Measurements from ENCODE around the gene SYNRG. TPM values are rescaled to one million over a fixed set of nuclear protein-coding genes. Genes with fewer than 3 reads are reported as not detected.

SYNRG gene
- total RNA-seq, 1 donor from 2014 or later, result 89.8 TPM

DNA sequence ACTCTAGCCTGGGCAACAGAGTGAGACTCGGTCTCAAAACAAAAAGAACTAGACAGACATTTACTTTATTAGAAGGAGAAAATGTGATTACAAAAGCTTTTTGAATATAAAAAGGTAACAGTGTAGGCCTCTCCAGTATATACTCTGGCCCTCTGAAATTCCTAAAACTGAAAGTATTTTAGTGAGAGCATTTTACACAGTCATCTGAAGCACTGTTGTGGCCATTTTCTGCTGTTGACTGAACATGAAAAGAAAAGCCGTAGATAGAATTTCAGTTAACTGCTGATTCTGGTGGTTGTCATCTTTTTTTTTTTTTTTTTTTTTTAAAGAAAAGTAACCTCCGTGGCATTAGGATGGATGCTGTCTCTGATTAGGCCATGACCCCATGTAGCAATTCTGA is 103.9 kb downstream of the SYNRG start:
- ATAC-seq (ENCODE audit: low read depth) (no peak), DNase-seq (no peak)
- H3K27me3 Mint-ChIP-seq, result no peaks in the 10 kb centered on the region
- ChIA-PET CTCF (no interaction called here), POLR2A (no interaction called here)
- H3K9me3 Mint-ChIP-seq, result no peaks in the 10 kb centered on the region
- no peaks in the 10 kb centered on the region for H3K4me1 Mint-ChIP-seq
- no peak overlapping the region for H3K4me3 Mint-ChIP-seq
- TF ChIP-seq, protein P1, sequence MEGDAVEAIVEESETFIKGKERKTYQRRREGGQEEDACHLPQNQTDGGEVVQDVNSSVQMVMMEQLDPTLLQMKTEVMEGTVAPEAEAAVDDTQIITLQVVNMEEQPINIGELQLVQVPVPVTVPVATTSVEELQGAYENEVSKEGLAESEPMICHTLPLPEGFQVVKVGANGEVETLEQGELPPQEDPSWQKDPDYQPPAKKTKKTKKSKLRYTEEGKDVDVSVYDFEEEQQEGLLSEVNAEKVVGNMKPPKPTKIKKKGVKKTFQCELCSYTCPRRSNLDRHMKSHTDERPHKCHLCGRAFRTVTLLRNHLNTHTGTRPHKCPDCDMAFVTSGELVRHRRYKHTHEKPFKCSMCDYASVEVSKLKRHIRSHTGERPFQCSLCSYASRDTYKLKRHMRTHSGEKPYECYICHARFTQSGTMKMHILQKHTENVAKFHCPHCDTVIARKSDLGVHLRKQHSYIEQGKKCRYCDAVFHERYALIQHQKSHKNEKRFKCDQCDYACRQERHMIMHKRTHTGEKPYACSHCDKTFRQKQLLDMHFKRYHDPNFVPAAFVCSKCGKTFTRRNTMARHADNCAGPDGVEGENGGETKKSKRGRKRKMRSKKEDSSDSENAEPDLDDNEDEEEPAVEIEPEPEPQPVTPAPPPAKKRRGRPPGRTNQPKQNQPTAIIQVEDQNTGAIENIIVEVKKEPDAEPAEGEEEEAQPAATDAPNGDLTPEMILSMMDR (IDR thresholded peaks at IDR 0.05), result no peak
- no peaks in the 10 kb centered on the region for H3K36me3 Mint-ChIP-seq (ENCODE audit: low read depth)
- H3K27ac Mint-ChIP-seq, result no peak overlapping the region
- intact Hi-C loops (cut with micrococcal nuclease), result no loop called here

DNA sequence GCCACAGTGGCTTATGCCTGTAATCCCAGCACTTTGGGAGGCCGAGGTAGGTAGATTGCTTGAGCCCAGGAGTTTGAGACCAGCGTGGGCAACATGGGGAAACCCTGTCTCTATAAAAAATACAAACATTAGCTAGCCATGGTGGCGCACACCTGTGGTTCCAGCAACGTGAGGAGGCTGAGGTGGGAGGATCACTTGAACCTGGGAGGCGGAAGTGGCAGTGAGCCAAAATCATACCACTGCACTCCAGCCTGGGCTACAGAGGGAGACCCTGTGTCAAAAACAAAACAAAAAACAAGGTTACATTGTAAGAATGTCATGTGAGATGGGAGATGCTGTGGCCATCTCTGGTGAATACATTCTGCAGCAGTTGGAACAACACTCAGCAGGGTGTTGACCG is 106.1 kb downstream of the SYNRG start:
- ATAC-seq (ENCODE audit: low read depth) (no peak), DNase-seq (no peak)
- no peak overlapping the region for H3K4me3 Mint-ChIP-seq
- POLR2A ChIA-PET, result no interaction called here
- CTCF ChIA-PET, result no interaction called here
- H3K27me3 Mint-ChIP-seq, result no peaks in the 10 kb centered on the region
- intact Hi-C loops (cut with micrococcal nuclease), result no loop called here
- TF ChIP-seq, protein P1 (IDR thresholded peaks at IDR 0.05), result no peak
- no peaks in the 10 kb centered on the region for H3K36me3 Mint-ChIP-seq (ENCODE audit: low read depth)
- H3K4me1 Mint-ChIP-seq, result no peaks in the 10 kb centered on the region
- H3K9me3 Mint-ChIP-seq, result no peaks in the 10 kb centered on the region
- no peak overlapping the region for H3K27ac Mint-ChIP-seq

DNA sequence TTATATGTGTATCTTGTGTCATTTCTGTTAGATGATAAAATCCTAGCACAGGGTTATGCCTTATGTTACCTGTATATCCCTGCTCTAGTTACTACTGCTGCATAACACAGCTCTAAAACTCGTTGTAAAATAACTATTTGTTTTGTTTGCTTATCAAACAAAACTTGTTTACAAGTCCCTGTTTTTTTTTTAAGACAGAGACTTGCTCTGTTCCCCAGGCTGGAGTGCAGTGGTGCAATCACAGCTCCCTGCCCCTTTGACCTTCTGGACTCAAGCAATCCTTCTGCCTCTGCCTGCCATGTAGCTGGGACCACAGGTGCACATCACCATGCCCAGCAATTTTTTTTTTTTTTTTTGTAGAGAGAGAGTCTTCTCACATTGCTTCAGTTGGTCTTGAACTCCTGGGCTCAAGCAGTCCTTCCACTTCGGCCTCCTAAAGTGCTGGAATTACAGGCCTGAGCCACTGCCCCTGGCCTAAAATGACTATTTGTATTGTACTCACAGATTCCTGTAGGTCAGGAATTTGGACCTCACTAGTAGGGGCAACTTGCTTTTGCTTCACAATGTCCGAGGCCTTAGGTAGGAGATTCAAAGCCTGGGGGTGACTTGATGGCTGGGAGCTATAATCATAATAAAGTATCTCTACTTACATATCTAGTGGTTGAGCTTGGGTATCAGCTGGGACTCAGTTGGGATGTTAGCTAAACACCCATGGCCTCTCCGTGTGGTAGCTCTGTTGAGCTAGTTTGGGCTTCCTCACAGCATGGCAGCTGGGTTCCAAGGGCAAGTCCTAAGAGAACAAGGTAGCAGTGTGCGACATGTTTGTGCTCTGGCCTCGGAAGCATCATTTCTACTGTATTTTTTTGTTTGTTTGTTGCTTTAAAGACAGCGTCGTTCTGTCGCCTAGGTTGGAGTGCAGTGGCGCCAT is 106.9 kb downstream of the SYNRG start:
- H3K27me3 Mint-ChIP-seq, result no peaks in the 10 kb centered on the region
- no peaks in the 10 kb centered on the region for H3K9me3 Mint-ChIP-seq
- no peak overlapping the region for H3K27ac Mint-ChIP-seq
- H3K4me1 Mint-ChIP-seq, result no peaks in the 10 kb centered on the region
- intact Hi-C loops (cut with micrococcal nuclease), result no loop called here
- no peak for ATAC-seq (ENCODE audit: low read depth)
- TF ChIP-seq, protein P1 (IDR thresholded peaks at IDR 0.05), result no peak
- no peaks in the 10 kb centered on the region for H3K36me3 Mint-ChIP-seq (ENCODE audit: low read depth)
- no peak overlapping the region for H3K4me3 Mint-ChIP-seq
- no peak for DNase-seq
- ChIA-PET POLR2A (no interaction called here), CTCF (no interaction called here)

DNA sequence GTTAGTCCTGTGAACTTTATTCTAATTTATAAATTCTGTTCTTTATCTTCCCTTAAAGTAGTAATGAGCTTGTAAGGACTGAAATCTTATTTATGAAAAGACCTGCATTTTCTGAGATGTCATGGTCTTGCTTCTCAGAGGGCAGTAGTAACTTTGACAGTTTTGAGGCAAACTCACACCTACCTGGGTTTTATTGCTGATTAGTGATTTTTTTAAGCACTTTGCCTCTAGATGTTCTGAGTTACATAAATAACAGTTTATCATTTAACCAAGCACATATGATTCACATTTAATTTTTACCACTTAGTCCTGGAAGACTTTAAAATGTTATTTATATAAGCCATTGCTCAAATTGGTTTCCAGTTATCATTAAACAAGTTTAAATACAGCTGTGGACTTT is 108.8 kb downstream of the SYNRG start:
- H3K27me3 Mint-ChIP-seq, result no peaks in the 10 kb centered on the region
- ChIA-PET CTCF (no interaction called here), POLR2A (no interaction called here)
- H3K9me3 Mint-ChIP-seq, result no peaks in the 10 kb centered on the region
- no peaks in the 10 kb centered on the region for H3K36me3 Mint-ChIP-seq (ENCODE audit: low read depth)
- intact Hi-C loops (cut with micrococcal nuclease), result no loop called here
- H3K4me1 Mint-ChIP-seq, result no peaks in the 10 kb centered on the region
- ATAC-seq (ENCODE audit: low read depth) (no peak), DNase-seq (no peak)
- TF ChIP-seq, protein P1 (IDR thresholded peaks at IDR 0.05), result no peak
- H3K4me3 Mint-ChIP-seq, result no peak overlapping the region
- H3K27ac Mint-ChIP-seq, result no peak overlapping the region

DNA sequence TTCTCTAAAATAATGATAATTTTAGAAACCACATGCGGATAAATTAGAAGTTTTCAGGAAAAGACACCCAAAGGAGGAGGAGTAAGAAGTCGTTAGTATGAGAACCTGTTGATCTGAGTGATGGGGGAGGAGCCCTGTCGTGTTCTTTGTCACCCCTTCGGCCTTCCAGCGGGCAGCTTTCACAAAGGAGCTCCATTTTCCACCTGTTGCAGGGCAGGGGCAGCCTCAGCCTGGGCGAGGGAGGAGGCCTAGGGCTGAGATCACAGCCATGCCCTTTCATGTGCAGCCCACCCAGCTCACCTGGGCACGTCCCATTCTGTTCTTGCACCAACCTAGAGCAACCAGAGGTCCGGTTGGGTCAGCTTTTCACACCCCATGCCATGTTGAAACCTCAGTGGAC is 114.2 kb downstream of the SYNRG start:
- Mint-ChIP-seq H3K27ac (no peak overlapping the region), H3K4me3 (no peak overlapping the region), H3K27me3 (no peaks in the 10 kb centered on the region), H3K36me3 (ENCODE audit: low read depth) (peaks cover 4% of the 10 kb centered on the region), H3K4me1 (peaks cover 15% of the 10 kb centered on the region), H3K9me3 (no peaks in the 10 kb centered on the region)
- ChIA-PET CTCF (no interaction called here), POLR2A (no interaction called here)
- ATAC-seq (ENCODE audit: low read depth) (no peak), DNase-seq (no peak)
- intact Hi-C loops (cut with micrococcal nuclease), result no loop called here
- TF ChIP-seq, protein P1 (IDR thresholded peaks at IDR 0.05), result no peak

All from activated B cell treated with CpG ODN at 0.5 μM for 24 hours (primary cell).